Uterus (tissue), 4 donors: Measurements from ENCODE around the gene ZBTB44. TPM values are rescaled to one million over a fixed set of nuclear protein-coding genes. Genes with fewer than 3 reads are reported as not detected.
"Not testable (repeated sequence)": the region's sequence is repeated elsewhere in the genome, so short reads cannot be mapped to it uniquely, and the experiment has no call there.

Source experiments
- DNase-seq, 2 donors: peaks; one replicate each; pipeline ENCODE4 v3.0.0-alpha.2; 2019 to 2020
- H3K27ac ChIP-seq, 2 donors: fragments of 200-600 bp; sonication (generic); 1 replicate in 1 of 2; 2 replicates in 1 of 2; pipeline ENCODE4 v1.5.1; 2016 to 2018
- H3K27me3 ChIP-seq, 2 donors: fragments of 200-600 bp; sonication (generic); one replicate each; pipeline ENCODE4 v1.5.1; 2018 to 2019; ENCODE audit warnings: control low read depth in 1 of 2
- H3K36me3 ChIP-seq, 2 donors: fragments of 200-600 bp; sonication (generic); one replicate each; pipeline ENCODE4 v1.5.1; 2019; ENCODE audit warnings: control low read depth in 1 of 2
- H3K4me1 ChIP-seq, 2 donors: fragments of 200-600 bp; sonication (generic); one replicate each; pipeline ENCODE4 v1.5.1; 2018 to 2019; ENCODE audit warnings: control low read depth in 1 of 2
- H3K4me3 ChIP-seq, 2 donors: fragments of 200-600 bp; sonication (generic); 1 replicate in 1 of 2; 2 replicates in 1 of 2; pipeline ENCODE4 v1.5.1; 2018 to 2019; ENCODE audit warnings: mild to moderate bottlenecking in 1 of 2
- H3K9me3 ChIP-seq, 2 donors: fragments of 200-600 bp; sonication (generic); one replicate each; pipeline ENCODE4 v1.5.1; 2019; ENCODE audit warnings: control low read depth in 1 of 2
- CTCF ChIP-seq, 4 experiments: fragments of 200-600 bp in 2 of 4; fragments of 450-650 bp in 2 of 4; sonication (generic) in 2 of 4; IDR thresholded peaks; one replicate each; pipeline ENCODE4 v1.5.1; 2016 to 2019; ENCODE audit warnings: antibody characterized with exemption in 4 of 4, mild to moderate bottlenecking in 2 of 4, moderate library complexity in 1 of 4
- POLR2A ChIP-seq, 2 donors: fragments of 450-650 bp; IDR thresholded peaks; one replicate each; pipeline ENCODE4 v1.6.1; 2016; ENCODE audit warnings: antibody characterized with exemption in 2 of 2, mild to moderate bottlenecking in 1 of 2, moderate library complexity in 1 of 2
- intact Hi-C: fragments of 100-400 bp; cut with DNase I; formaldehyde crosslinking; loops from one replicate; pipeline ENCODE4 v1.15.1; 2023; ENCODE audit warnings: low total_unique reads
- total RNA-seq, 4 donors: library from RNA; depleted of rRNA in 3 of 4; stranded (reverse); fragments of >200 nt in 3 of 4; gene quantifications; one replicate each; pipeline versions ENCODE4 v1.1.0 to v1.2.4, GENCODE V29; 2014 to 2023
- donor health status: DM: yes; HTN: yes; CAD: no.

Gene ZBTB44
- total RNA-seq, 4 donors from 2014 or later, result 57.4 to 126 (median 95.5) TPM

- Histone ChIP-seq H3K36me3 (no peaks in the 10 kb centered on the region), H3K27me3 (no peaks in the 10 kb centered on the region), H3K27ac (no peak overlapping the region), H3K4me1 (no peaks in the 10 kb centered on the region), H3K9me3 (no peaks in the 10 kb centered on the region), H3K4me3 (no peak overlapping the region)
- intact Hi-C loops, result no loop called here
- no peak for TF ChIP-seq CTCF (IDR thresholded peaks at IDR 0.05)
- no peak for DNase-seq
These were observed 70.9 kb downstream of the ZBTB44 start for GRCh38 chr11:130243816-130244215.

DNA sequence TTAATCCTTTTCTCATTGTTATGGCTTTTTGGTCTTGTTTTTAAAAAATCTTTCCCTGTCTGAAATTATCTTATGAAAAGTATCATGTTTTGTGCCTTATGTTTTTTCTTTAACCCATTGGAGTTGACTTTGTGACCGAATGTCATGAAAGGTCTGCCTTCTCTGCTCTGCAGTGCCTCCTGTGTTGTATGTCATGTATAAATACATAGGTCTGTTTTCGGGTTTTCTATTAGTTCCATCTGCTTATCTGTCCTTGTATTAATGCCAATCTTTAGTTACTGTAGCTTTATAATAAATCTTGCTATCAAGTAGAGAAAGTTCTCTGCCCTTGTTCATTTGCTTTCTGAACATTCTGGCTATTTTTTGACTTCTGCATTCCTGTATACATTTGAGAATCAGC is 73.0 kb downstream of the ZBTB44 start:
- DNase-seq, result no peak
- no peaks in the 10 kb centered on the region for H3K4me1 ChIP-seq
- H3K36me3 ChIP-seq, result no peaks in the 10 kb centered on the region
- H3K9me3 ChIP-seq, result no peaks in the 10 kb centered on the region
- no peak overlapping the region for H3K27ac ChIP-seq
- intact Hi-C loops, result no loop called here
- no peaks in the 10 kb centered on the region for H3K27me3 ChIP-seq
- no peak overlapping the region for H3K4me3 ChIP-seq
- no peak for TF ChIP-seq CTCF (IDR thresholded peaks at IDR 0.05)
- TF ChIP-seq POLR2A (IDR thresholded peaks at IDR 0.05), result no peak

- no peaks in the 10 kb centered on the region for H3K4me1 ChIP-seq
- intact Hi-C loops, result no loop called here
- DNase-seq, result no peak
- TF ChIP-seq CTCF (IDR thresholded peaks at IDR 0.05) (no peak), POLR2A (IDR thresholded peaks at IDR 0.05) (no peak)
- no peak overlapping the region for H3K27ac ChIP-seq
- H3K27me3 ChIP-seq, result no peaks in the 10 kb centered on the region
- no peak overlapping the region for H3K4me3 ChIP-seq
- no peaks in the 10 kb centered on the region for H3K9me3 ChIP-seq
- no peaks in the 10 kb centered on the region for H3K36me3 ChIP-seq
These were observed 77.3 kb downstream of the ZBTB44 start for GRCh38 chr11:130237282-130238006.

DNA sequence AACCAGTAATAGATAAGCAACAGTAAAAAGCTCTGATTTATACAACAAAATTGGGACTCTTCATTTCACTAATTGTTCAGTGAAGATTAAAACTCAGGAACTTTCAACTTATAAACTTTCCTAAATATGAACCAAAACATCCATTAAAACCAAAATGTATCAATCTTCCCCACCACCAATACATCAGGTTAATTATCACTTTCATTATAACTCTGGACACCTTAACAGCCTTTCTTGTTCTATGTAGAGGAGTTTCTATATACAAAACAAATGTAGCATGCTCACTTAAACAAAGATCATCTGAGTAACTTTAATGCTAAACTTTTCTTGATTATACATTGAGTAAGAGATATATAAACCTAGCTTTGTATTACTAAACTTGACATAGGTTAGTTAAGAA is 80.4 kb downstream of the ZBTB44 start:
- DNase-seq, result no peak
- H3K36me3 ChIP-seq, result no peaks in the 10 kb centered on the region
- TF ChIP-seq POLR2A (IDR thresholded peaks at IDR 0.05), result no peak
- no peak for TF ChIP-seq CTCF (IDR thresholded peaks at IDR 0.05)
- intact Hi-C loops, result no loop called here
- H3K4me3 ChIP-seq, result no peak overlapping the region
- no peaks in the 10 kb centered on the region for H3K4me1 ChIP-seq
- no peak overlapping the region for H3K27ac ChIP-seq
- no peaks in the 10 kb centered on the region for H3K27me3 ChIP-seq
- H3K9me3 ChIP-seq, result no peaks in the 10 kb centered on the region

- H3K36me3 ChIP-seq, H3K27ac ChIP-seq, H3K9me3 ChIP-seq, intact Hi-C loops, H3K4me1 ChIP-seq, DNase-seq, H3K27me3 ChIP-seq, H3K4me3 ChIP-seq: not testable (repeated sequence)
These were observed 80.8 kb downstream of the ZBTB44 start for GRCh38 chr11:130233888-130234287.

GRCh38 chr11:130233486-130233885 is 81.2 kb downstream of the ZBTB44 start:
- DNase-seq, H3K27ac ChIP-seq, H3K9me3 ChIP-seq, H3K4me1 ChIP-seq, intact Hi-C loops, H3K4me3 ChIP-seq, H3K27me3 ChIP-seq, H3K36me3 ChIP-seq: not testable (repeated sequence)
